DOHH2 (cell line): ENCODE results near the gene C1QTNF6.

Source experiments
- H3F3A ChIP-seq: fragments of 200-600 bp; sonication (generic), shearing (Covaris generic); 2 replicates; pipeline ENCODE4 v1.6.0; 2016; ENCODE audit warnings: antibody characterized with exemption, mild to moderate bottlenecking; ENCODE audit not compliant: control insufficient read depth, insufficient read depth
- H3K27ac ChIP-seq: fragments of 200-600 bp; sonication (generic); 2 replicates; pipeline ENCODE4 v1.5.1; 2014; ENCODE audit warnings: low read depth, mild to moderate bottlenecking, low read length, moderate library complexity
- H3K27me3 ChIP-seq: fragments of 200-600 bp; sonication (generic); 2 replicates; pipeline ENCODE4 v1.6.1; 2014; ENCODE audit warnings: mild to moderate bottlenecking, low read length, mixed read lengths; ENCODE audit not compliant: control insufficient read depth
- H3K36me3 ChIP-seq: fragments of 200-600 bp; sonication (generic); 2 replicates; pipeline ENCODE4 v1.6.1; 2014; ENCODE audit warnings: mild to moderate bottlenecking, low read length, moderate library complexity, mixed read lengths; ENCODE audit not compliant: control insufficient read depth
- H3K4me1 ChIP-seq: fragments of 200-600 bp; sonication (generic); 2 replicates; pipeline ENCODE4 v1.6.1; 2014; ENCODE audit warnings: mild to moderate bottlenecking, low read length, mixed read lengths; ENCODE audit not compliant: control insufficient read depth
- H3K4me2 ChIP-seq: fragments of 200-600 bp; sonication (generic); 2 replicates; pipeline ENCODE4 v1.6.0; 2014; ENCODE audit warnings: mild to moderate bottlenecking, low read length, moderate library complexity
- H3K4me3 ChIP-seq: fragments of 200-600 bp; sonication (generic); 2 replicates; pipeline ENCODE4 v1.5.1; 2014; ENCODE audit warnings: mild to moderate bottlenecking, low read length, mixed read lengths
- H3K79me2 ChIP-seq: fragments of 200-600 bp; sonication (generic); 2 replicates; pipeline ENCODE4 v1.6.1; 2014; ENCODE audit warnings: mild to moderate bottlenecking, low read length, mixed read lengths; ENCODE audit not compliant: control insufficient read depth
- H3K9me2 ChIP-seq: fragments of 200-600 bp; sonication (generic); replicated peaks from 2 replicates; pipeline ENCODE4 v1.6.1; 2014; ENCODE audit warnings: mild to moderate bottlenecking, low read length, mixed read lengths; ENCODE audit not compliant: control insufficient read depth
- H3K9me3 ChIP-seq: fragments of 200-600 bp; sonication (generic); 2 replicates; pipeline ENCODE4 v1.6.1; 2014; ENCODE audit warnings: antibody characterized with exemption, low read length, mixed read lengths; ENCODE audit not compliant: control insufficient read depth, insufficient read depth
- H4K20me1 ChIP-seq: fragments of 200-600 bp; sonication (generic); 2 replicates; pipeline ENCODE4 v1.6.0; 2014; ENCODE audit warnings: low read depth, mild to moderate bottlenecking, antibody characterized with exemption, low read length, moderate library complexity; ENCODE audit not compliant: control insufficient read depth, insufficient read depth
- EZH2phosphoT487 ChIP-seq: fragments of 200-600 bp; sonication (generic); IDR thresholded peaks from 2 replicates; pipeline ENCODE4 v1.6.1; 2017; ENCODE audit warnings: borderline replicate concordance, mild to moderate bottlenecking, antibody characterized with exemption, low read length, moderate library complexity, mixed read lengths
- TF ChIP-seq, protein P1 (sequence below): fragments of 200-600 bp; sonication (generic); IDR thresholded peaks from one replicate; pipeline ENCODE4 v1.5.1; 2014; ENCODE audit warnings: antibody characterized with exemption, mild to moderate bottlenecking, low read depth, low read length; ENCODE audit not compliant: poor library complexity, severe bottlenecking

Gene C1QTNF6

DNA sequence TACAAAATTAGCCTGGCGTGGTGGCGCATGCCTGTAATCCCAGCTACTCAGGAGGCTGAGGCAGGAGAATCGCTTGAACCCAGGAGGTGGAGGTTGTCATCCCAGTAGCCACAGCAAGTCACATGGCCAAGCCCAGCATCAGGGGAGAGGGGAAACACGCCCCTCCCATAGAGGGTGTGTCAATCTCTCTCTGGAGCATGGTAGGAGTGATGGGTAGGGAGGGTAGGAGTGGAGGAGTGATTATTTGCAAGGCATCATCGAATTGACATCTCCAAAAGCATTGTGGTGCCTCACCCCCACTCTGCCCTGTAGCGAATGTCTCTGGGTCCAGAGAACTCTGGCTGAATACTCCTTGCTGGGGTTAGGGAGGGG is 30.3 kb upstream of the C1QTNF6 start:
- Histone ChIP-seq H3K9me2 (no peaks in the 10 kb centered on the region), H3K4me2 (peak overlapping the region; percentile 75), H3K4me3 (peak overlapping the region; percentile 47), H3K9me3 (no peaks in the 10 kb centered on the region), H3K4me1 (peaks cover 54% of the 10 kb centered on the region), H4K20me1 (no peaks in the 10 kb centered on the region), H3K36me3 (peaks cover under 1% of the 10 kb centered on the region), H3F3A (peaks cover 11% of the 10 kb centered on the region), H3K27me3 (no peaks in the 10 kb centered on the region), H3K27ac (peak overlapping the region; percentile 79), H3K79me2 (no peaks in the 10 kb centered on the region)
- TF ChIP-seq, protein P1, sequence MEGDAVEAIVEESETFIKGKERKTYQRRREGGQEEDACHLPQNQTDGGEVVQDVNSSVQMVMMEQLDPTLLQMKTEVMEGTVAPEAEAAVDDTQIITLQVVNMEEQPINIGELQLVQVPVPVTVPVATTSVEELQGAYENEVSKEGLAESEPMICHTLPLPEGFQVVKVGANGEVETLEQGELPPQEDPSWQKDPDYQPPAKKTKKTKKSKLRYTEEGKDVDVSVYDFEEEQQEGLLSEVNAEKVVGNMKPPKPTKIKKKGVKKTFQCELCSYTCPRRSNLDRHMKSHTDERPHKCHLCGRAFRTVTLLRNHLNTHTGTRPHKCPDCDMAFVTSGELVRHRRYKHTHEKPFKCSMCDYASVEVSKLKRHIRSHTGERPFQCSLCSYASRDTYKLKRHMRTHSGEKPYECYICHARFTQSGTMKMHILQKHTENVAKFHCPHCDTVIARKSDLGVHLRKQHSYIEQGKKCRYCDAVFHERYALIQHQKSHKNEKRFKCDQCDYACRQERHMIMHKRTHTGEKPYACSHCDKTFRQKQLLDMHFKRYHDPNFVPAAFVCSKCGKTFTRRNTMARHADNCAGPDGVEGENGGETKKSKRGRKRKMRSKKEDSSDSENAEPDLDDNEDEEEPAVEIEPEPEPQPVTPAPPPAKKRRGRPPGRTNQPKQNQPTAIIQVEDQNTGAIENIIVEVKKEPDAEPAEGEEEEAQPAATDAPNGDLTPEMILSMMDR: no peak
- TF ChIP-seq EZH2phosphoT487: no peak

DNA sequence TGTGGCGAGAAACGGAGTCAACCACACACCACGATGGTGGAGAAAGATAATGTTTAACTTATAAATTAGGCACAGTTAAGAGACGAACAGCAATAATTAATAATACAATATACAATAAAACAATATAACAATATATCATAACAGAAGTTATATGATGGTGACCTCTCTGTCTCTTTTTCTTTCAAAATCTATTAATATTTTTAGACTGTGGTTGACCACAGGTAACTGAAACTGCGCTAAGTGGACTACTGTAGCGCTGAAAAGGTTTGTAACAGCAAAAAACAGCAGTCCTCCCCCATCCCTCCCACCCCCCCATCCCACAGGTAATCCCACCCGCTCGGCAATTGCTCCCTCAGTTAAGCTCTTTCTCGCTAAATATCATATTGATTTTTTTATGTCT is 27.8 kb upstream of the C1QTNF6 start:
- no peaks in the 10 kb centered on the region for H4K20me1 ChIP-seq
- no peaks in the 10 kb centered on the region for H3K9me2 ChIP-seq
- no peaks in the 10 kb centered on the region for H3K27me3 ChIP-seq
- H3K9me3 ChIP-seq: no peaks in the 10 kb centered on the region
- no peaks in the 10 kb centered on the region for H3K36me3 ChIP-seq
- H3K4me1 ChIP-seq: peaks cover 48% of the 10 kb centered on the region
- no peak overlapping the region for H3K4me2 ChIP-seq
- no peak overlapping the region for H3K27ac ChIP-seq
- TF ChIP-seq EZH2phosphoT487: no peak
- H3K79me2 ChIP-seq: no peaks in the 10 kb centered on the region
- H3K4me3 ChIP-seq: no peak overlapping the region
- H3F3A ChIP-seq: peaks cover 11% of the 10 kb centered on the region

DNA sequence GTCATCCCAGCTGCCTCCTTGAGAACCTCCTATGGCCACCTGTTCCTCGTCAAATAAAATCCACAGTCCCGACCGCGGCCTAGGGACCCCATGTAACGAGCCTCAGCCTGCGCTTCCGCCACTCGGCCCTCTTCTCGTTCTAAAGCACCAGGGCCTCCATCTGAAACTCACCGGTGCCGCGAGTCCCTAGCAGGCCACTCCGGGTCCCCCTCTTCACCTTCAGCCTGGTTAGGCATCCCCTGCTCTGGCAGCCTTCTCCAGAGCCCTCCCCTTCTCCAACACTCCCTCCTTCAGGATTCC is 26.6 kb upstream of the C1QTNF6 start:
- Histone ChIP-seq H4K20me1 (no peaks in the 10 kb centered on the region), H3K27me3 (no peaks in the 10 kb centered on the region), H3K79me2 (no peaks in the 10 kb centered on the region), H3K4me1 (peaks cover 36% of the 10 kb centered on the region), H3K36me3 (no peaks in the 10 kb centered on the region), H3K9me3 (no peaks in the 10 kb centered on the region), H3K27ac (no peak overlapping the region), H3K4me2 (no peak overlapping the region), H3K4me3 (no peak overlapping the region), H3K9me2 (no peaks in the 10 kb centered on the region), H3F3A (peaks cover 11% of the 10 kb centered on the region)
- TF ChIP-seq, protein P1: no peak
- TF ChIP-seq EZH2phosphoT487: no peak

DNA sequence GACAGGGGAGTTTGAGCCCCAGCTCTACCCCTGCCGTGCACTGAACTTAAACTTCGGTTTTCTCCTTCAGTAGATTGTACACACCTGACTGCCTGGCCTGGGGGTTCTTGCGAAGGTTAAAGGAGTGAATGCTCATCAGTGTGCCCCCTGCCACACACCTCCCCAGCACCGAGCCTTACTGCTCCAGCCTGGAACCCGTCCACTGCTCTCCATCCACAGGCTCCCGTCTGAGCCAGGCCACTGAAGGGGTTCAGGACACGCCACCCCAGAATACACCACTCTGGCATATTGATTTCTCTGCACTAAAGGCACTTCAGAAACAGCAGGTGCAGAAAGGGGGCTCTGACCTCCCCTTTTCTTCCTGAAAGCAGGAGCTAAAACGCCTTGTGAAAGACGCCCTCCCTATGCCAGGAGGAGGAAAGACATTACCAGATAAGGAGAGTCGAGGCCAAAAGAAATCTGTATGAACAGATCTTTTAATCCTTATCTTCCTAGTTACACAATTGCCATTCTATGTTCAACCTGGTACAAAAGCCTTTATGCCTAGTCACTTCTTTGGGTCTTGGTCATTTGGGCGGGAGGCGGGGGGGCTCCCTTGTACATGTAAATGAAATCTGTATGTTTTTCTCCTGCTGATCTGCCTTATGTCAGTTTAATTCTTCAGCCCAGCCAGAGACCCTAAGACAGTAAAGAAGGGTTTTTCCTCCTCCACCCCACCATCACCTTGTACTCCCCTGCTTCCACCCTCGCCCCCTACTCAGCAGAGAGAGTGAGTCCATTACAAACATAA is 26.1 kb upstream of the C1QTNF6 start:
- H4K20me1 ChIP-seq: no peaks in the 10 kb centered on the region
- TF ChIP-seq EZH2phosphoT487: no peak
- TF ChIP-seq, protein P1: no peak
- no peaks in the 10 kb centered on the region for H3K9me2 ChIP-seq
- no peaks in the 10 kb centered on the region for H3K79me2 ChIP-seq
- H3K4me2 ChIP-seq: no peak overlapping the region
- H3K27me3 ChIP-seq: no peaks in the 10 kb centered on the region
- H3K9me3 ChIP-seq: no peaks in the 10 kb centered on the region
- H3K27ac ChIP-seq: no peak overlapping the region
- peaks cover 7% of the 10 kb centered on the region for H3F3A ChIP-seq
- no peak overlapping the region for H3K4me3 ChIP-seq
- peaks cover 31% of the 10 kb centered on the region for H3K4me1 ChIP-seq
- no peaks in the 10 kb centered on the region for H3K36me3 ChIP-seq
